ENCODE measurements around the gene PTPRT.

DNA sequence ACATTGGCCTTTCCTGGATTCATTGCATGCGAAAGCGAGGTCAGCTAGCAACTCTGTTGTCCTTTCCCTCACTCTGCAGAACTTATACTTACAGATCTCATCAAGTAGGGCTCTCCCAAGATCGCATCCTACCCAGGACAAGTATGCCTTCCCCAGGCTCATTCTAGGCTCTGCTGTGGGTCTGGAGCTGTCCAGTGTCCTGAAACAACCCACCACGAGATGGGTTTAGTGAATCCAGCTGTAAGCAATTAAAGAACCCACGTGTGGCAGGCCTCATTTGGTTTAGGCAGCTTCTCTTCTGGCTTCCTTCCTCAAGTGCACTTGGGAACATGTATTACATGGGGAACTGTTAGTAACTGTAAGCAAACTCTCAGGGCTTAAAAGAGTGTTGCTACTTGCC lies 1165.1 kb downstream of the PTPRT start:
- TF ChIP-seq, protein P1, sequence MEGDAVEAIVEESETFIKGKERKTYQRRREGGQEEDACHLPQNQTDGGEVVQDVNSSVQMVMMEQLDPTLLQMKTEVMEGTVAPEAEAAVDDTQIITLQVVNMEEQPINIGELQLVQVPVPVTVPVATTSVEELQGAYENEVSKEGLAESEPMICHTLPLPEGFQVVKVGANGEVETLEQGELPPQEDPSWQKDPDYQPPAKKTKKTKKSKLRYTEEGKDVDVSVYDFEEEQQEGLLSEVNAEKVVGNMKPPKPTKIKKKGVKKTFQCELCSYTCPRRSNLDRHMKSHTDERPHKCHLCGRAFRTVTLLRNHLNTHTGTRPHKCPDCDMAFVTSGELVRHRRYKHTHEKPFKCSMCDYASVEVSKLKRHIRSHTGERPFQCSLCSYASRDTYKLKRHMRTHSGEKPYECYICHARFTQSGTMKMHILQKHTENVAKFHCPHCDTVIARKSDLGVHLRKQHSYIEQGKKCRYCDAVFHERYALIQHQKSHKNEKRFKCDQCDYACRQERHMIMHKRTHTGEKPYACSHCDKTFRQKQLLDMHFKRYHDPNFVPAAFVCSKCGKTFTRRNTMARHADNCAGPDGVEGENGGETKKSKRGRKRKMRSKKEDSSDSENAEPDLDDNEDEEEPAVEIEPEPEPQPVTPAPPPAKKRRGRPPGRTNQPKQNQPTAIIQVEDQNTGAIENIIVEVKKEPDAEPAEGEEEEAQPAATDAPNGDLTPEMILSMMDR (IDR thresholded peaks at IDR 0.05): no peak
- TF ChIP-seq POLR2AphosphoS5 (IDR thresholded peaks at IDR 0.05; ENCODE audit: low read depth, low read length): no peak
- TF ChIP-seq SIN3A (IDR thresholded peaks at IDR 0.05; ENCODE audit: borderline replicate concordance, insufficient read depth, low read depth, low read length): no peak
- TF ChIP-seq REST (IDR thresholded peaks at IDR 0.05; ENCODE audit: insufficient read depth in 1 of 2, low read depth in 2 of 2, low read length in 1 of 2): peak; percentile 78 to 80

All from Panc1 (cell line).